ENCODE measurements around the gene FAM131C.
A peak's percentile ranks its signal among the peaks of the same experiment; 100 is the strongest.
"Not testable (repeated sequence)": the region's sequence is repeated elsewhere in the genome, so short reads cannot be mapped to it uniquely, and the experiment has no call there.

The FAM131C gene

GRCh38 chr1:16021681-16022080, 51.8 kb downstream of the FAM131C start, which contains the start of gene CLCNKA:
CLCNKA (plus strand) TSS chr1:16022036; CDS start chr1:16022620, 584 bp downstream.
- H3K4me3 ChIP-seq (ENCODE audit: control insufficient read depth in 1 of 7, extremely low read depth in 1 of 7, insufficient read depth in 4 of 7, low read depth in 2 of 7, low read length in 6 of 7) = no peak within 1 kb of the TSS
- POLR2A ChIA-PET = no interaction called here
- peaks cover 0 to under 1% (median 0%) of the 10 kb centered on the region in 4 experiments for H3K4me1 ChIP-seq (ENCODE audit: control extremely low read depth in 1 of 4, control insufficient read depth in 4 of 4, insufficient read depth in 4 of 4, low read length in 3 of 4)
- peaks cover 0 to 5% (median 0%) of the 10 kb centered on the region in 5 experiments for H3K27me3 ChIP-seq (replicated peaks in 2 of 5; ENCODE audit: control insufficient read depth in 4 of 5, insufficient read depth in 5 of 5, low read length in 4 of 5)
- H3K27ac ChIP-seq (ENCODE audit: insufficient read depth in 1 of 2, low read depth in 1 of 2, low read length in 2 of 2, poor library complexity in 1 of 2, severe bottlenecking in 2 of 2) = no peak within 1 kb of the TSS
- H3K9me3 ChIP-seq (ENCODE audit: control extremely low read depth in 1 of 5, control insufficient read depth in 4 of 5, insufficient read depth in 2 of 5, low read depth in 1 of 5, low read length in 4 of 5) = no peaks in the 10 kb centered on the region
- CTCF ChIA-PET = no interaction called here
- no peak for DNase-seq
- 81% methylated on average over 5 of the region's 6 CpGs for WGBS (ENCODE audit: insufficient coverage)
- no peaks in the 10 kb centered on the region for H3K36me3 ChIP-seq (ENCODE audit: control insufficient read depth in 4 of 4, insufficient read depth in 4 of 4, low read length in 3 of 4)

GRCh38 chr1:16020878-16021277, 52.6 kb downstream of the FAM131C start:
- DNase-seq; H3K9me3 ChIP-seq (ENCODE audit: control extremely low read depth in 1 of 5, control insufficient read depth in 4 of 5, insufficient read depth in 2 of 5, low read depth in 1 of 5, low read length in 4 of 5); H3K4me1 ChIP-seq (ENCODE audit: control extremely low read depth in 1 of 4, control insufficient read depth in 4 of 4, insufficient read depth in 4 of 4, low read length in 3 of 4); H3K36me3 ChIP-seq (ENCODE audit: control insufficient read depth in 4 of 4, insufficient read depth in 4 of 4, low read length in 3 of 4); H3K27me3 ChIP-seq (replicated peaks in 2 of 5; ENCODE audit: control insufficient read depth in 4 of 5, insufficient read depth in 5 of 5, low read length in 4 of 5); H3K27ac ChIP-seq (ENCODE audit: insufficient read depth in 1 of 2, low read depth in 1 of 2, low read length in 2 of 2, poor library complexity in 1 of 2, severe bottlenecking in 2 of 2); H3K4me3 ChIP-seq (ENCODE audit: control insufficient read depth in 1 of 7, extremely low read depth in 1 of 7, insufficient read depth in 4 of 7, low read depth in 2 of 7, low read length in 6 of 7); POLR2A ChIA-PET: not testable (repeated sequence)
- CTCF ChIA-PET = interaction anchor here (3.2 kb wide), 1 partner anchor 13 kb away, joined by 12 read pairs; no protein-coding TSS in a partner anchor
- 100% methylated on average over 5 of the region's 9 CpGs for whole genome bisulfite sequencing (ENCODE audit: insufficient coverage)

GRCh38 chr1:16020325-16020724, 53.1 kb downstream of the FAM131C start:
- no peak overlapping the region for H3K4me3 ChIP-seq (ENCODE audit: control insufficient read depth in 1 of 7, extremely low read depth in 1 of 7, insufficient read depth in 4 of 7, low read depth in 2 of 7, low read length in 6 of 7)
- WGBS (ENCODE audit: insufficient coverage) = 80% methylated on average over 1 of the region's 6 CpGs

GRCh38 chr1:16019644-16020277, 53.7 kb downstream of the FAM131C start:
- Histone ChIP-seq H3K4me3 (ENCODE audit: control insufficient read depth in 1 of 7, extremely low read depth in 1 of 7, insufficient read depth in 4 of 7, low read depth in 2 of 7, low read length in 6 of 7) (no peak overlapping the region), H3K9me3 (ENCODE audit: control extremely low read depth in 1 of 5, control insufficient read depth in 4 of 5, insufficient read depth in 2 of 5, low read depth in 1 of 5, low read length in 4 of 5) (no peaks in the 10 kb centered on the region), H3K27ac (ENCODE audit: insufficient read depth in 1 of 2, low read depth in 1 of 2, low read length in 2 of 2, poor library complexity in 1 of 2, severe bottlenecking in 2 of 2) (no peak overlapping the region), H3K4me1 (ENCODE audit: control extremely low read depth in 1 of 4, control insufficient read depth in 4 of 4, insufficient read depth in 4 of 4, low read length in 3 of 4) (peaks cover 0 to 5% (median 2%) of the 10 kb centered on the region in 4 experiments), H3K27me3 (replicated peaks in 2 of 5; ENCODE audit: control insufficient read depth in 4 of 5, insufficient read depth in 5 of 5, low read length in 4 of 5) (peaks cover 0 to 5% (median 0%) of the 10 kb centered on the region in 5 experiments), H3K36me3 (ENCODE audit: control insufficient read depth in 4 of 4, insufficient read depth in 4 of 4, low read length in 3 of 4) (no peaks in the 10 kb centered on the region)
- POLR2A ChIA-PET = no interaction called here
- peak in 2 of 3 donors; percentile 36 to 46 for DNase-seq
- 67% methylated on average over 3 of the region's 9 CpGs for WGBS (ENCODE audit: insufficient coverage)
- CTCF ChIA-PET = interaction anchor here (1.1 to 3.2 kb wide), 3 partner anchors 12 to 37 kb away, joined by 4 to 12 read pairs (median 6); no protein-coding TSS in a partner anchor

More at GRCh38 chr1:16020325-16020724, 53.1 kb downstream of the FAM131C start:
- Histone ChIP-seq H3K27ac (ENCODE audit: insufficient read depth in 1 of 2, low read depth in 1 of 2, low read length in 2 of 2, poor library complexity in 1 of 2, severe bottlenecking in 2 of 2) (no peak overlapping the region), H3K4me1 (ENCODE audit: control extremely low read depth in 1 of 4, control insufficient read depth in 4 of 4, insufficient read depth in 4 of 4, low read length in 3 of 4) (no peaks in the 10 kb centered on the region), H3K27me3 (replicated peaks in 2 of 5; ENCODE audit: control insufficient read depth in 4 of 5, insufficient read depth in 5 of 5, low read length in 4 of 5) (peaks cover 0 to 5% (median 0%) of the 10 kb centered on the region in 5 experiments), H3K9me3 (ENCODE audit: control extremely low read depth in 1 of 5, control insufficient read depth in 4 of 5, insufficient read depth in 2 of 5, low read depth in 1 of 5, low read length in 4 of 5) (no peaks in the 10 kb centered on the region), H3K36me3 (ENCODE audit: control insufficient read depth in 4 of 4, insufficient read depth in 4 of 4, low read length in 3 of 4) (no peaks in the 10 kb centered on the region)
- ChIA-PET POLR2A (no interaction called here), CTCF (interaction anchor here (3.2 kb wide), 1 partner anchor 12 kb away, joined by 12 read pairs; no protein-coding TSS in a partner anchor)
- DNase-seq = no peak

GRCh38 chr1:16018749-16019643, 54.5 kb downstream of the FAM131C start:
- DNase-seq = no peak
- Histone ChIP-seq H3K4me1 (ENCODE audit: control extremely low read depth in 1 of 4, control insufficient read depth in 4 of 4, insufficient read depth in 4 of 4, low read length in 3 of 4) (peaks cover 0 to 8% (median 2%) of the 10 kb centered on the region in 4 experiments), H3K27me3 (replicated peaks in 2 of 5; ENCODE audit: control insufficient read depth in 4 of 5, insufficient read depth in 5 of 5, low read length in 4 of 5) (peaks cover 0 to 5% (median 0%) of the 10 kb centered on the region in 5 experiments), H3K4me3 (ENCODE audit: control insufficient read depth in 1 of 7, extremely low read depth in 1 of 7, insufficient read depth in 4 of 7, low read depth in 2 of 7, low read length in 6 of 7) (no peak overlapping the region), H3K9me3 (ENCODE audit: control extremely low read depth in 1 of 5, control insufficient read depth in 4 of 5, insufficient read depth in 2 of 5, low read depth in 1 of 5, low read length in 4 of 5) (no peaks in the 10 kb centered on the region), H3K36me3 (ENCODE audit: control insufficient read depth in 4 of 4, insufficient read depth in 4 of 4, low read length in 3 of 4) (no peaks in the 10 kb centered on the region), H3K27ac (ENCODE audit: insufficient read depth in 1 of 2, low read depth in 1 of 2, low read length in 2 of 2, poor library complexity in 1 of 2, severe bottlenecking in 2 of 2) (no peak overlapping the region)
- ChIA-PET CTCF (interaction anchor here (1.1 to 3.2 kb wide), 5 partner anchors 10 to 38 kb away, joined by 3 to 12 read pairs (median 5); no protein-coding TSS in a partner anchor), POLR2A (no interaction called here)
- 89% methylated on average over 23 of the region's 23 CpGs for WGBS (ENCODE audit: insufficient coverage)

- Histone ChIP-seq H3K4me3 (ENCODE audit: control insufficient read depth in 1 of 7, extremely low read depth in 1 of 7, insufficient read depth in 4 of 7, low read depth in 2 of 7, low read length in 6 of 7) (no peak overlapping the region), H3K4me1 (ENCODE audit: control extremely low read depth in 1 of 4, control insufficient read depth in 4 of 4, insufficient read depth in 4 of 4, low read length in 3 of 4) (peaks cover 0 to 15% (median 7%) of the 10 kb centered on the region in 4 experiments), H3K36me3 (ENCODE audit: control insufficient read depth in 4 of 4, insufficient read depth in 4 of 4, low read length in 3 of 4) (no peaks in the 10 kb centered on the region), H3K27me3 (replicated peaks in 2 of 5; ENCODE audit: control insufficient read depth in 4 of 5, insufficient read depth in 5 of 5, low read length in 4 of 5) (peaks cover 0 to 5% (median 2%) of the 10 kb centered on the region in 5 experiments), H3K27ac (ENCODE audit: insufficient read depth in 1 of 2, low read depth in 1 of 2, low read length in 2 of 2, poor library complexity in 1 of 2, severe bottlenecking in 2 of 2) (no peak overlapping the region), H3K9me3 (ENCODE audit: control extremely low read depth in 1 of 5, control insufficient read depth in 4 of 5, insufficient read depth in 2 of 5, low read depth in 1 of 5, low read length in 4 of 5) (no peaks in the 10 kb centered on the region)
- CTCF ChIA-PET = interaction anchor here (0.6 to 3.2 kb wide), 6 partner anchors 9 to 38 kb away, joined by 3 to 12 read pairs (median 4); no protein-coding TSS in a partner anchor
- POLR2A ChIA-PET = no interaction called here
- WGBS (ENCODE audit: insufficient coverage) = 86% methylated on average over 3 of the region's 4 CpGs
- DNase-seq = no peak
Measured at GRCh38 chr1:16018308-16018707, 55.1 kb downstream of the FAM131C start.

Data from common myeloid progenitor, CD34-positive (primary cell).